GM12878 (cell line): ENCODE data around the gene ST7.

Experiments used
- BRCA1 ChIP-seq: IDR thresholded peaks from 2 replicates; pipeline ENCODE4 v1.6.1; 2011; ENCODE audit warnings: low read depth, low read length, improper control_type of control experiment
- EZH2 ChIP-seq: IDR thresholded peaks from 2 replicates; pipeline ENCODE4 v1.6.1; 2012; ENCODE audit warnings: low read depth, mild to moderate bottlenecking, control low read depth, inconsistent platforms, low read length, borderline replicate concordance; ENCODE audit not compliant: control insufficient read depth
- NFYB ChIP-seq: IDR thresholded peaks from 2 replicates; pipeline ENCODE4 v1.6.1; 2011; ENCODE audit warnings: low read depth, mild to moderate bottlenecking, low read length, improper control_type of control experiment, moderate library complexity; ENCODE audit not compliant: insufficient read depth
- NRF1 ChIP-seq: conservative IDR thresholded peaks from 2 replicates; pipeline ENCODE4 v1.6.1; 2011; ENCODE audit warnings: mild to moderate bottlenecking, low read depth, low read length, improper control_type of control experiment
- POLR2AphosphoS5 ChIP-seq: IDR thresholded peaks from 2 replicates; pipeline ENCODE4 v1.6.1; 2011; ENCODE audit warnings: mild to moderate bottlenecking, low read length, inconsistent platforms
- TF ChIP-seq, protein P1 (sequence below), 3 experiments: IDR thresholded peaks in 2 of 3; conservative IDR thresholded peaks in 1 of 3; 2 replicates each; pipeline ENCODE4 v1.5.1; 2011; ENCODE audit warnings: low read depth in 3 of 3, low read length in 3 of 3, mild to moderate bottlenecking in 3 of 3, control low read depth in 2 of 3, moderate library complexity in 2 of 3, inconsistent platforms in 1 of 3, mixed read lengths in 1 of 3; ENCODE audit not compliant: control insufficient read depth in 2 of 3, insufficient read depth in 1 of 3; ENCODE audit errors: extremely low read depth in 1 of 3
- TF ChIP-seq, protein P2 (sequence below): IDR thresholded peaks from 2 replicates; pipeline ENCODE4 v1.6.1; 2011; ENCODE audit warnings: mild to moderate bottlenecking, low read depth, low read length, moderate library complexity; ENCODE audit not compliant: insufficient replicate concordance

DNA sequence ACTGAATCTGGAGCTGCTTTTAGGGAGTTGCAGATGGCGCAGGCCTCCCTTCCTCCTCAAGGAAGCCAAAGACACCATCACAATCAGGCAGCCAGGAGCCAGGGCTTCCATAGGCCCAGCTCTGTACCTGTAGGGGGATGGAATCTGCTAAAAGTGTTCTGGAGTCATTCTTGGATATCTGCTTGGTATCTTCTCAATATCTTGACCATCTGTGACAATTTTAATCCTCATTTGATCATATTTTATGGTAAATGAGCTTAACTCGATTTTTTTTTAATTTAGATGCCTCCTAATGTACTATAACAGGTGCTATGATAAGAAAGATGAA, 3.1 kb downstream of the ST7 start:
- TF ChIP-seq, protein P1, sequence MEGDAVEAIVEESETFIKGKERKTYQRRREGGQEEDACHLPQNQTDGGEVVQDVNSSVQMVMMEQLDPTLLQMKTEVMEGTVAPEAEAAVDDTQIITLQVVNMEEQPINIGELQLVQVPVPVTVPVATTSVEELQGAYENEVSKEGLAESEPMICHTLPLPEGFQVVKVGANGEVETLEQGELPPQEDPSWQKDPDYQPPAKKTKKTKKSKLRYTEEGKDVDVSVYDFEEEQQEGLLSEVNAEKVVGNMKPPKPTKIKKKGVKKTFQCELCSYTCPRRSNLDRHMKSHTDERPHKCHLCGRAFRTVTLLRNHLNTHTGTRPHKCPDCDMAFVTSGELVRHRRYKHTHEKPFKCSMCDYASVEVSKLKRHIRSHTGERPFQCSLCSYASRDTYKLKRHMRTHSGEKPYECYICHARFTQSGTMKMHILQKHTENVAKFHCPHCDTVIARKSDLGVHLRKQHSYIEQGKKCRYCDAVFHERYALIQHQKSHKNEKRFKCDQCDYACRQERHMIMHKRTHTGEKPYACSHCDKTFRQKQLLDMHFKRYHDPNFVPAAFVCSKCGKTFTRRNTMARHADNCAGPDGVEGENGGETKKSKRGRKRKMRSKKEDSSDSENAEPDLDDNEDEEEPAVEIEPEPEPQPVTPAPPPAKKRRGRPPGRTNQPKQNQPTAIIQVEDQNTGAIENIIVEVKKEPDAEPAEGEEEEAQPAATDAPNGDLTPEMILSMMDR (IDR thresholded peaks at IDR 0.05 in 2 of 3, conservative IDR thresholded peaks at IDR 0.05 in 1 of 3; ENCODE audit: control insufficient read depth in 2 of 3, extremely low read depth in 1 of 3, insufficient read depth in 1 of 3, low read depth in 3 of 3, low read length in 3 of 3): no peak
- no peak for TF ChIP-seq NFYB
- no peak for TF ChIP-seq NRF1
- TF ChIP-seq, protein P2, sequence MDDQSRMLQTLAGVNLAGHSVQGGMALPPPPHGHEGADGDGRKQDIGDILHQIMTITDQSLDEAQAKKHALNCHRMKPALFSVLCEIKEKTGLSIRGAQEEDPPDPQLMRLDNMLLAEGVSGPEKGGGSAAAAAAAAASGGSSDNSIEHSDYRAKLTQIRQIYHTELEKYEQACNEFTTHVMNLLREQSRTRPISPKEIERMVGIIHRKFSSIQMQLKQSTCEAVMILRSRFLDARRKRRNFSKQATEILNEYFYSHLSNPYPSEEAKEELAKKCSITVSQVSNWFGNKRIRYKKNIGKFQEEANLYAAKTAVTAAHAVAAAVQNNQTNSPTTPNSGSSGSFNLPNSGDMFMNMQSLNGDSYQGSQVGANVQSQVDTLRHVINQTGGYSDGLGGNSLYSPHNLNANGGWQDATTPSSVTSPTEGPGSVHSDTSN: no peak
- no peak for TF ChIP-seq EZH2
- TF ChIP-seq POLR2AphosphoS5: no peak
- TF ChIP-seq BRCA1: no peak
